IPS-15b (cell line): ENCODE measurements around the gene SERPINA9.

Source experiments
- H3K27me3 ChIP-seq: one replicate; pipeline ENCODE4 v1.6.1; 2013; ENCODE audit warnings: low read length; ENCODE audit not compliant: control insufficient read depth, insufficient read depth
- H3K36me3 ChIP-seq: one replicate; pipeline ENCODE4 v1.6.1; 2013; ENCODE audit warnings: low read length; ENCODE audit not compliant: control insufficient read depth, insufficient read depth
- H3K4me1 ChIP-seq: one replicate; pipeline ENCODE4 v1.6.1; 2013; ENCODE audit warnings: mild to moderate bottlenecking, low read length; ENCODE audit not compliant: control insufficient read depth, insufficient read depth
- H3K4me3 ChIP-seq: one replicate; pipeline ENCODE4 v1.5.1; 2013; ENCODE audit warnings: low read depth, low read length
- H3K9ac ChIP-seq: one replicate; pipeline ENCODE4 v1.6.1; 2013; ENCODE audit warnings: low read depth, mild to moderate bottlenecking, low read length
- H3K9me3 ChIP-seq: one replicate; pipeline ENCODE4 v1.6.1; 2013; ENCODE audit warnings: mild to moderate bottlenecking, low read length; ENCODE audit not compliant: control insufficient read depth, insufficient read depth

SERPINA9 gene

GRCh38 chr14:94458558-94459205, 17.3 kb downstream of the SERPINA9 start:
- Histone ChIP-seq H3K4me3 (no peak overlapping the region), H3K9me3 (no peaks in the 10 kb centered on the region), H3K4me1 (no peaks in the 10 kb centered on the region), H3K9ac (no peak overlapping the region), H3K27me3 (no peaks in the 10 kb centered on the region), H3K36me3 (no peaks in the 10 kb centered on the region)

GRCh38 chr14:94458096-94458495, 17.9 kb downstream of the SERPINA9 start:
- Histone ChIP-seq H3K36me3 (no peaks in the 10 kb centered on the region), H3K27me3 (no peaks in the 10 kb centered on the region), H3K4me3 (no peak overlapping the region)

GRCh38 chr14:94455928-94456327, 20.1 kb downstream of the SERPINA9 start:
- peaks cover 14% of the 10 kb centered on the region for H3K4me1 ChIP-seq
- no peak overlapping the region for H3K9ac ChIP-seq

More at GRCh38 chr14:94458096-94458495, 17.9 kb downstream of the SERPINA9 start:
- H3K4me1 ChIP-seq: no peaks in the 10 kb centered on the region
- no peak overlapping the region for H3K9ac ChIP-seq
- H3K9me3 ChIP-seq: no peaks in the 10 kb centered on the region

GRCh38 chr14:94451826-94452225, 24.2 kb downstream of the SERPINA9 start:
- no peak overlapping the region for H3K4me3 ChIP-seq
- H3K9ac ChIP-seq: no peak overlapping the region
- H3K36me3 ChIP-seq: no peaks in the 10 kb centered on the region
- no peaks in the 10 kb centered on the region for H3K27me3 ChIP-seq
- peaks cover 23% of the 10 kb centered on the region for H3K4me1 ChIP-seq
- no peaks in the 10 kb centered on the region for H3K9me3 ChIP-seq

More at GRCh38 chr14:94455928-94456327, 20.1 kb downstream of the SERPINA9 start:
- Histone ChIP-seq H3K9me3 (no peaks in the 10 kb centered on the region), H3K4me3 (no peak overlapping the region), H3K27me3 (no peaks in the 10 kb centered on the region), H3K36me3 (no peaks in the 10 kb centered on the region)

- H3K4me1 ChIP-seq: peaks cover 23% of the 10 kb centered on the region
- H3K9ac ChIP-seq: no peak overlapping the region
- no peaks in the 10 kb centered on the region for H3K36me3 ChIP-seq
- H3K4me3 ChIP-seq: peak overlapping the region; percentile 37
- H3K27me3 ChIP-seq: no peaks in the 10 kb centered on the region
- no peaks in the 10 kb centered on the region for H3K9me3 ChIP-seq
Measured at GRCh38 chr14:94451091-94451771, 24.8 kb downstream of the SERPINA9 start.

- no peaks in the 10 kb centered on the region for H3K36me3 ChIP-seq
- peaks cover 23% of the 10 kb centered on the region for H3K4me1 ChIP-seq
- H3K27me3 ChIP-seq: no peaks in the 10 kb centered on the region
- H3K4me3 ChIP-seq: peak overlapping the region; percentile 37
- no peaks in the 10 kb centered on the region for H3K9me3 ChIP-seq
- H3K9ac ChIP-seq: no peak overlapping the region
Measured at GRCh38 chr14:94450722-94451090, 25.3 kb downstream of the SERPINA9 start.

GRCh38 chr14:94449930-94450329, 26.1 kb downstream of the SERPINA9 start:
- no peaks in the 10 kb centered on the region for H3K36me3 ChIP-seq
- no peaks in the 10 kb centered on the region for H3K9me3 ChIP-seq
- H3K4me3 ChIP-seq: no peak overlapping the region
- H3K27me3 ChIP-seq: no peaks in the 10 kb centered on the region
- H3K9ac ChIP-seq: no peak overlapping the region
- peaks cover 23% of the 10 kb centered on the region for H3K4me1 ChIP-seq

GRCh38 chr14:94448071-94448808, 27.8 kb downstream of the SERPINA9 start:
- Histone ChIP-seq H3K9me3 (no peaks in the 10 kb centered on the region), H3K9ac (no peak overlapping the region), H3K27me3 (no peaks in the 10 kb centered on the region), H3K36me3 (no peaks in the 10 kb centered on the region), H3K4me3 (no peak overlapping the region), H3K4me1 (peaks cover 23% of the 10 kb centered on the region)

- Histone ChIP-seq H3K36me3 (no peaks in the 10 kb centered on the region), H3K4me1 (peaks cover 20% of the 10 kb centered on the region), H3K9me3 (no peaks in the 10 kb centered on the region), H3K4me3 (no peak overlapping the region), H3K27me3 (no peaks in the 10 kb centered on the region), H3K9ac (no peak overlapping the region)
Measured at GRCh38 chr14:94447206-94447605, 28.8 kb downstream of the SERPINA9 start.

GRCh38 chr14:94446126-94446525, 29.9 kb downstream of the SERPINA9 start:
- H3K9me3 ChIP-seq: no peaks in the 10 kb centered on the region
- no peaks in the 10 kb centered on the region for H3K36me3 ChIP-seq
- peaks cover 11% of the 10 kb centered on the region for H3K4me1 ChIP-seq
- H3K27me3 ChIP-seq: no peaks in the 10 kb centered on the region
- no peak overlapping the region for H3K9ac ChIP-seq
- H3K4me3 ChIP-seq: no peak overlapping the region

GRCh38 chr14:94445003-94445402, 31.0 kb downstream of the SERPINA9 start:
- Histone ChIP-seq H3K9me3 (no peaks in the 10 kb centered on the region), H3K27me3 (no peaks in the 10 kb centered on the region), H3K36me3 (no peaks in the 10 kb centered on the region), H3K9ac (no peak overlapping the region), H3K4me3 (no peak overlapping the region), H3K4me1 (no peaks in the 10 kb centered on the region)
